ENCODE data around the gene PFDN4. TPM values are rescaled to one million over a fixed set of nuclear protein-coding genes. Genes with fewer than 3 reads are reported as not detected.

Gene PFDN4
- polyA plus RNA-seq, 2 of the 4 experiments (the other 2 are of a cell fraction), result 140 to 146 TPM

GRCh38 chr20:54197621-54198604 lies 10.0 kb upstream of the PFDN4 start (continued):
- peak in 1 of 2 experiments; percentile 36; a peak in 1 of 5 replicates for TF ChIP-seq JUN (IDR thresholded peaks at IDR 0.05)

DNA sequence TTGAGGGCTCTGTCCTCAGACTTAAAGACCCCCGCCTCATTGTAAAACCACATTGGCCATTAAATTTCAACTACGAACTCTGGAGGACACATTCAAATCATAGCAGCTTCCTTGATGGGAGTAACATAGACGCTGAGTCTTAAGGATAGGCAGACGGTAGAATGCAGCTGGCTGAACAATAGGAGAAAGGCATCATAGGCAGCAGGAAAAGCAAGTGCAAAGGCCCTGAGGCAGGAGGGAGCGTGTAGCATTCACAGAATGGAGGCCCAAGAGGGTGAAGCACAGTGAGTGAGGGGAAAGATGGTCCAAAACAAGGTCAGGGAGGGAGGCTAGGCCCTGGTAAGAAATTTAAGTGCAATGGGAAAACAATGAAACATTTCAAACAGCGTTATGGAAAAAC lies 8.6 kb upstream of the PFDN4 start:
- H3K9me3 ChIP-seq, result no peaks in the 10 kb centered on the region
- H3K4me3 ChIP-seq, result no peak overlapping the region
- CTCF ChIA-PET, result interaction anchor here (0.5 to 15.6 kb wide), 49 partner anchors 8 to 986 kb away, joined by 3 to 655 read pairs (median 6); partner anchors contain the start of genes CYP24A1 and PFDN4
- POLR2A ChIA-PET, result interaction anchor here (0.6 to 2.0 kb wide), 2 partner anchors 25 to 67 kb away, joined by 3 to 6 read pairs; partner anchors contain the start of gene CYP24A1
- H3K4me2 ChIP-seq, result no peak overlapping the region; the same call in 2 of the 3 replicates
- peaks cover 44% of the 10 kb centered on the region for H3K4me1 ChIP-seq
- WGBS (ENCODE audit: missing lambda C conversion rate), result 66% methylated on average over 6 of the region's 6 CpGs
- FAIRE-seq (no peak), ATAC-seq (peak in 1 of 2 experiments; percentile 10; a peak in 3 of 6 replicates), DNase-seq (ENCODE audit: low read depth in 1 of 2, low spot score in 1 of 2) (no peak)
- H3K27ac ChIP-seq, result peak overlapping the region; percentile 64 to 84
- TF ChIP-seq RFX5 (IDR thresholded peaks at IDR 0.05), result no peak
- no peak for TF ChIP-seq NPAS2 (CRISPR knock-in tag; IDR thresholded peaks at IDR 0.05; ENCODE audit: borderline replicate concordance)
- TF ChIP-seq HOXB5 (CRISPR knock-in tag; IDR thresholded peaks at IDR 0.05), result no peak
- TF ChIP-seq KDM5A (IDR thresholded peaks at IDR 0.05), result no peak
- TF ChIP-seq, protein P1, sequence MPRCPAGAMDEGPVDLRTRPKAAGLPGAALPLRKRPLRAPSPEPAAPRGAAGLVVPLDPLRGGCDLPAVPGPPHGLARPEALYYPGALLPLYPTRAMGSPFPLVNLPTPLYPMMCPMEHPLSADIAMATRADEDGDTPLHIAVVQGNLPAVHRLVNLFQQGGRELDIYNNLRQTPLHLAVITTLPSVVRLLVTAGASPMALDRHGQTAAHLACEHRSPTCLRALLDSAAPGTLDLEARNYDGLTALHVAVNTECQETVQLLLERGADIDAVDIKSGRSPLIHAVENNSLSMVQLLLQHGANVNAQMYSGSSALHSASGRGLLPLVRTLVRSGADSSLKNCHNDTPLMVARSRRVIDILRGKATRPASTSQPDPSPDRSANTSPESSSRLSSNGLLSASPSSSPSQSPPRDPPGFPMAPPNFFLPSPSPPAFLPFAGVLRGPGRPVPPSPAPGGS (IDR thresholded peaks at IDR 0.05), result no peak
- TF ChIP-seq FOSL2 (IDR thresholded peaks at IDR 0.05), result no peak
- no peak for TF ChIP-seq FOSL2 (CRISPR knock-in tag; IDR thresholded peaks at IDR 0.05)
- no peak for TF ChIP-seq PBX3 (IDR thresholded peaks at IDR 0.05)
- TF ChIP-seq JUNB (IDR thresholded peaks at IDR 0.05), result no peak
- TF ChIP-seq NFE2L2 (conservative IDR thresholded peaks at IDR 0.05; ENCODE audit: low read length), result no peak

GRCh38 chr20:54199721-54200176 lies 8.1 kb upstream of the PFDN4 start:
- ChIA-PET CTCF (interaction anchor here (0.5 to 15.6 kb wide), 65 partner anchors 8 to 987 kb away, joined by 3 to 655 read pairs (median 4); partner anchors contain the start of genes CYP24A1 and PFDN4), POLR2A (interaction anchor here (0.6 to 2.0 kb wide), 2 partner anchors 25 to 67 kb away, joined by 3 to 6 read pairs; partner anchors contain the start of gene CYP24A1)
- peak; percentile 68 to 75 for ATAC-seq
- Histone ChIP-seq H3K27ac (peak overlapping the region; percentile 64 to 84; a peak in 5 of 6 replicates), H3K4me2 (peak overlapping the region; percentile 32; the same call in 1 of the 3 replicates), H3K4me3 (no peak overlapping the region), H3K9me3 (no peaks in the 10 kb centered on the region), H3K4me1 (peaks cover 39% of the 10 kb centered on the region)
- TF ChIP-seq HOXB13 (CRISPR knock-in tag; IDR thresholded peaks at IDR 0.05; ENCODE audit: low read depth), result no peak
- TF ChIP-seq, protein P2, sequence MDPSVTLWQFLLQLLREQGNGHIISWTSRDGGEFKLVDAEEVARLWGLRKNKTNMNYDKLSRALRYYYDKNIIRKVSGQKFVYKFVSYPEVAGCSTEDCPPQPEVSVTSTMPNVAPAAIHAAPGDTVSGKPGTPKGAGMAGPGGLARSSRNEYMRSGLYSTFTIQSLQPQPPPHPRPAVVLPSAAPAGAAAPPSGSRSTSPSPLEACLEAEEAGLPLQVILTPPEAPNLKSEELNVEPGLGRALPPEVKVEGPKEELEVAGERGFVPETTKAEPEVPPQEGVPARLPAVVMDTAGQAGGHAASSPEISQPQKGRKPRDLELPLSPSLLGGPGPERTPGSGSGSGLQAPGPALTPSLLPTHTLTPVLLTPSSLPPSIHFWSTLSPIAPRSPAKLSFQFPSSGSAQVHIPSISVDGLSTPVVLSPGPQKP (IDR thresholded peaks at IDR 0.05; ENCODE audit: low read depth, low read length), result no peak
- TF ChIP-seq, protein P3, sequence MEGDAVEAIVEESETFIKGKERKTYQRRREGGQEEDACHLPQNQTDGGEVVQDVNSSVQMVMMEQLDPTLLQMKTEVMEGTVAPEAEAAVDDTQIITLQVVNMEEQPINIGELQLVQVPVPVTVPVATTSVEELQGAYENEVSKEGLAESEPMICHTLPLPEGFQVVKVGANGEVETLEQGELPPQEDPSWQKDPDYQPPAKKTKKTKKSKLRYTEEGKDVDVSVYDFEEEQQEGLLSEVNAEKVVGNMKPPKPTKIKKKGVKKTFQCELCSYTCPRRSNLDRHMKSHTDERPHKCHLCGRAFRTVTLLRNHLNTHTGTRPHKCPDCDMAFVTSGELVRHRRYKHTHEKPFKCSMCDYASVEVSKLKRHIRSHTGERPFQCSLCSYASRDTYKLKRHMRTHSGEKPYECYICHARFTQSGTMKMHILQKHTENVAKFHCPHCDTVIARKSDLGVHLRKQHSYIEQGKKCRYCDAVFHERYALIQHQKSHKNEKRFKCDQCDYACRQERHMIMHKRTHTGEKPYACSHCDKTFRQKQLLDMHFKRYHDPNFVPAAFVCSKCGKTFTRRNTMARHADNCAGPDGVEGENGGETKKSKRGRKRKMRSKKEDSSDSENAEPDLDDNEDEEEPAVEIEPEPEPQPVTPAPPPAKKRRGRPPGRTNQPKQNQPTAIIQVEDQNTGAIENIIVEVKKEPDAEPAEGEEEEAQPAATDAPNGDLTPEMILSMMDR (IDR thresholded peaks at IDR 0.05), result peak; percentile 95
- TF ChIP-seq RFX5 (IDR thresholded peaks at IDR 0.05), result no peak
- peak; percentile 96 to 98 for TF ChIP-seq RAD21 (conservative IDR thresholded peaks at IDR 0.05 in 1 of 2, IDR thresholded peaks at IDR 0.05 in 1 of 2)
- TF ChIP-seq CBX8 (IDR thresholded peaks at IDR 0.05), result no peak
- no peak for TF ChIP-seq HOXA7 (CRISPR knock-in tag; IDR thresholded peaks at IDR 0.05)
- TF ChIP-seq HES2 (IDR thresholded peaks at IDR 0.05), result no peak
- TF ChIP-seq ZNF302 (CRISPR knock-in tag; IDR thresholded peaks at IDR 0.05), result no peak
- no peak for TF ChIP-seq NFE2L2 (conservative IDR thresholded peaks at IDR 0.05; ENCODE audit: low read length)
- TF ChIP-seq SMC3 (IDR thresholded peaks at IDR 0.05), result peak; percentile 91
- TF ChIP-seq KDM1A (IDR thresholded peaks at IDR 0.05; ENCODE audit: low read depth), result no peak
- WGBS (ENCODE audit: missing lambda C conversion rate), result 2% methylated on average over 7 of the region's 7 CpGs
- peak; percentile 84 for FAIRE-seq
- peak; percentile 62 to 85 for DNase-seq (ENCODE audit: low read depth in 1 of 2, low spot score in 1 of 2)

All from A549 (cell line).